Mucosa of stomach (tissue), 1 donor: Measurements from ENCODE around the gene PDE6C.
"Not testable (repeated sequence)": the region's sequence is repeated elsewhere in the genome, so short reads cannot be mapped to it uniquely, and the experiment has no call there.

Experiments
- H3K27me3 ChIP-seq: one replicate; pipeline ENCODE4 v1.7.0; 2013; ENCODE audit warnings: mild to moderate bottlenecking, low read length; ENCODE audit not compliant: control insufficient read depth, insufficient read depth
- H3K36me3 ChIP-seq: one replicate; pipeline ENCODE4 v1.7.0; 2013; ENCODE audit warnings: low read length; ENCODE audit not compliant: control insufficient read depth, insufficient read depth
- H3K4me1 ChIP-seq: one replicate; pipeline ENCODE4 v1.7.0; 2013; ENCODE audit warnings: mild to moderate bottlenecking, low read length; ENCODE audit not compliant: control insufficient read depth, insufficient read depth
- H3K4me3 ChIP-seq: one replicate; pipeline ENCODE4 v1.7.0; 2013; ENCODE audit warnings: low read length
- H3K9ac ChIP-seq: one replicate; pipeline ENCODE4 v1.7.0; 2013; ENCODE audit warnings: mild to moderate bottlenecking, low read length, moderate library complexity
- H3K9me3 ChIP-seq: one replicate; pipeline ENCODE4 v1.7.0; 2013; ENCODE audit warnings: mild to moderate bottlenecking, low read length, moderate library complexity; ENCODE audit not compliant: control insufficient read depth
- donor health status: Pancreatic carcinoma.

PDE6C gene

DNA sequence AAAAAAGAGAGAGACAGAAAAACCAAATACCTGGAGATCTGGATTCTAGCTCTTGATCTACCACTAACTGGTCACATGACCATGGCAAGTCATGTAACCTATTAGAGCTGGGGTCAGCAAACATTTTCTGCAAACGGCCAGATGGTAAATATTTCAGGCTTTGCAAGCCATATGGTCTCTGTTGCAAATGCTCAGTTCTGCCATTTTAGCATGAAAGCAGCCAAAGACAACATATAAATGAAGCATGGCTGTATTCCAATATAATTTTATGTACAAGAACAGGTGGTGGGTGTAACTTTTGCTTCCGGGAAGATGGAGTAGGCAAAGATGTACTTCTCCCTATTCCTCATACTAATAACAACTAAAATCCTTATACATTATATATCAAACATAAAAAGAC lies 83.4 kb downstream of the PDE6C start:
- H3K27me3 ChIP-seq = no peaks in the 10 kb centered on the region
- H3K36me3 ChIP-seq = no peaks in the 10 kb centered on the region
- no peaks in the 10 kb centered on the region for H3K9me3 ChIP-seq
- H3K4me3 ChIP-seq = no peak overlapping the region
- H3K9ac ChIP-seq = no peak overlapping the region
- H3K4me1 ChIP-seq = no peaks in the 10 kb centered on the region

DNA sequence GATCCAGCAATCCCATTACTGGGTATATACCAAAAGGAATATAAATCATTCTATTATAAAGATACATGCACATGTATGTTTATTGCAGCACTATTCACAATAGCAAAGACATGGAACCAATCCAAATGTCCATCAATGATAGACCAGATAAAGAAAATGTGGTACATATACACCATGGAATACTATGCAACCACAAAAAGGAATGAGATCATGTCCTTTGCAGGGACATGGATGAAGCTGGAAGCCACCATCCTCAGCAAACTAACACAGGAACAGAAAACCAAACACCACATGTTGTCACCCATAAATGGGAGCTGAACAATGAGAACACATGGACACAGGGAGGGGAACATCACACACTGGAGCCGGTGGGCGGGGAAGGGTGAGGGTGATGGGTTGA lies 84.2 kb downstream of the PDE6C start:
- H3K27me3 ChIP-seq, H3K36me3 ChIP-seq: not testable (repeated sequence)

DNA sequence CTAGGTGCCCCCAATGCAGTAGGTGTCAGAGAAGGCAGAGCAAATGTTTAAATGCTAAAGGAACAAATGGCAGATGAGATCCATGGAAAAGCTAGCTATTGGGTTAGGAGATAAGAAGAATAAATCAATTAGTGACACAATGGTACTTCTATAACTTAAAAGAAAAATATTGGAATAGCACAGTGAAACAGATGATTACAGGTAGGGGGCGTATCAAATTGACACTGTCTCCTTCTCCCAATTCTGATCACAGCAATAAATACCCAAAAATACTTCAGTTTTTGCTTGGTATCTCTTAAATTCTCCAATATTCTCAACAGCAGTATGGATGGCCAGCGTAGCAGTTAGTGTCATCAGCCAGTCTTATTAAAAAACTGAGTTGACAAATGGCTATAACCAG lies 84.9 kb downstream of the PDE6C start:
- no peaks in the 10 kb centered on the region for H3K36me3 ChIP-seq
- no peak overlapping the region for H3K9ac ChIP-seq
- no peaks in the 10 kb centered on the region for H3K27me3 ChIP-seq
- no peaks in the 10 kb centered on the region for H3K4me1 ChIP-seq
- H3K4me3 ChIP-seq = no peak overlapping the region
- no peaks in the 10 kb centered on the region for H3K9me3 ChIP-seq

More for the DNA sequence above, 84.2 kb downstream of the PDE6C start:
- H3K9ac ChIP-seq, H3K4me3 ChIP-seq, H3K4me1 ChIP-seq, H3K9me3 ChIP-seq: not testable (repeated sequence)

GRCh38 chr10:93701866-93702209 lies 89.5 kb downstream of the PDE6C start:
- H3K27me3 ChIP-seq = no peaks in the 10 kb centered on the region
- H3K4me1 ChIP-seq = no peaks in the 10 kb centered on the region
- no peaks in the 10 kb centered on the region for H3K9me3 ChIP-seq
- no peaks in the 10 kb centered on the region for H3K36me3 ChIP-seq
- H3K4me3 ChIP-seq = peak overlapping the region; percentile 71
- peak overlapping the region; percentile 81 for H3K9ac ChIP-seq

GRCh38 chr10:93702210-93703001 lies 90.1 kb downstream of the PDE6C start, which contains the start of gene FRA10AC1:
FRA10AC1 (minus strand) TSS chr10:93702592; CDS start chr10:93700106, 2,486 bp downstream.
- Histone ChIP-seq H3K4me1 (no peaks in the 10 kb centered on the region), H3K36me3 (no peaks in the 10 kb centered on the region), H3K9ac (peak within 1 kb of the TSS; percentile 81), H3K4me3 (peak within 1 kb of the TSS; percentile 71), H3K27me3 (no peaks in the 10 kb centered on the region), H3K9me3 (no peaks in the 10 kb centered on the region)

GRCh38 chr10:93703066-93703465 lies 90.7 kb downstream of the PDE6C start:
- H3K4me3 ChIP-seq = peak overlapping the region; percentile 49
- H3K36me3 ChIP-seq = no peaks in the 10 kb centered on the region
- H3K9me3 ChIP-seq = no peaks in the 10 kb centered on the region
- no peaks in the 10 kb centered on the region for H3K4me1 ChIP-seq
- peak overlapping the region; percentile 74 for H3K9ac ChIP-seq
- no peaks in the 10 kb centered on the region for H3K27me3 ChIP-seq

- no peaks in the 10 kb centered on the region for H3K36me3 ChIP-seq
- H3K4me3 ChIP-seq = no peak overlapping the region
- no peak overlapping the region for H3K9ac ChIP-seq
- no peaks in the 10 kb centered on the region for H3K4me1 ChIP-seq
- no peaks in the 10 kb centered on the region for H3K9me3 ChIP-seq
- H3K27me3 ChIP-seq = no peaks in the 10 kb centered on the region
These were observed 91.5 kb downstream of the PDE6C start for GRCh38 chr10:93703841-93704240.

- Histone ChIP-seq H3K9ac (no peak overlapping the region), H3K9me3 (no peaks in the 10 kb centered on the region), H3K27me3 (no peaks in the 10 kb centered on the region), H3K4me1 (no peaks in the 10 kb centered on the region), H3K36me3 (no peaks in the 10 kb centered on the region), H3K4me3 (no peak overlapping the region)
These were observed 92.1 kb downstream of the PDE6C start for GRCh38 chr10:93704451-93704850.

- no peaks in the 10 kb centered on the region for H3K9me3 ChIP-seq
- no peaks in the 10 kb centered on the region for H3K36me3 ChIP-seq
- H3K9ac ChIP-seq = no peak overlapping the region
- no peaks in the 10 kb centered on the region for H3K4me1 ChIP-seq
- no peak overlapping the region for H3K4me3 ChIP-seq
- no peaks in the 10 kb centered on the region for H3K27me3 ChIP-seq
These were observed 95.3 kb downstream of the PDE6C start for GRCh38 chr10:93707623-93708022.

DNA sequence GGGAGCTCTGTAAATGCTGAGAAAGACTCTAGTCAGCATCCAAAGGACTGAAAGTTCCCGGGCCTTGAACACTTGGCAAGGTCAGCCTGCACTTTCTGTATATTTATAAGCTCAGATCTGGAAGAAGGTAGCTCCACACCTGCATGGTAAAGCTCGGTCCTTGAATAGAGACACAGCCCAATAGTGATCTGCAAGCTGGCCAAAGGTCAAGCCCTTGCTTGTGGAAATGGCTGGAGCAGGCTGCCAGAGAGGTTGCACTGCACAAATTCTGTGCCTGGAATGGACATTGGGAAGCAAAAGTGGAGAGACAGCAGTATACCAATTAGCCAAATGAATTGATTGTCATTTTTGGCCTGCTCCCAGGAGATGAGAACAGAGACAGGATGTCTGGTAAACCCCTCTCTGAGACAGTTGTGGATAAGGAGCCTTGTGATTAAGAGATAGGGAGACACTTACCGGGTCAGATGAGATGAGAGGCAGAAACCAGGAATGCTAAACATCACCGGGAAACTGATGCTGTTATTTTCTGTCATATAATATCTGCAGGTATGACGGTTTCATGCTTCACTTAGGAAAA lies 98.1 kb downstream of the PDE6C start:
- H3K27me3 ChIP-seq = no peaks in the 10 kb centered on the region

GRCh38 chr10:93711891-93712290 lies 99.6 kb downstream of the PDE6C start:
- no peaks in the 10 kb centered on the region for H3K4me1 ChIP-seq
- no peaks in the 10 kb centered on the region for H3K9me3 ChIP-seq
- no peaks in the 10 kb centered on the region for H3K27me3 ChIP-seq
- no peak overlapping the region for H3K9ac ChIP-seq
- no peaks in the 10 kb centered on the region for H3K36me3 ChIP-seq
- H3K4me3 ChIP-seq = no peak overlapping the region

More for the DNA sequence above, 98.1 kb downstream of the PDE6C start:
- Histone ChIP-seq H3K9ac (no peak overlapping the region), H3K9me3 (no peaks in the 10 kb centered on the region), H3K4me1 (no peaks in the 10 kb centered on the region), H3K4me3 (no peak overlapping the region), H3K36me3 (no peaks in the 10 kb centered on the region)

DNA sequence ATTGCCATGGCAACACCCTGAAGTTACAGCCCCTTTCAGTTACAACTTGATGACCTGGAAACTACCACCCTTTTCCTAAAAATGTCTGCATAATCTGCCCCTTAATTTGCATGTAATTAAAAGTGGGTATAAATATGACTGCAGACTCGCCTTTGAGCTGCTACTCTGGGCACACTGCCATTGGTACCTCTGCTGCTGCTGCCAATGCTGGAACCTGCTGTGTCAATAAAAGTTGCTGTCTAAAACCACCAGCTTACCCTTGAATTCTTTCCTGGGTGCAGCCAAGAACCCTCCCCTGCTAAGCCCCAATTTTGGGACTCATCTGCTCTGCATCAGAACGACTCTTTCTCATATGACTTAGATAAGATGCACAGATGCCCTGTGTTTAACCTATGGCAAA lies 100.3 kb downstream of the PDE6C start:
- no peaks in the 10 kb centered on the region for H3K36me3 ChIP-seq
- no peak overlapping the region for H3K4me3 ChIP-seq
- H3K27me3 ChIP-seq = no peaks in the 10 kb centered on the region
- no peaks in the 10 kb centered on the region for H3K9me3 ChIP-seq
- H3K4me1 ChIP-seq = no peaks in the 10 kb centered on the region
- H3K9ac ChIP-seq = no peak overlapping the region
